Panc1 (cell line): ENCODE results near the gene HHLA2. TPM values are rescaled to one million over a fixed set of nuclear protein-coding genes. Genes with fewer than 3 reads are reported as not detected.

ENCODE experiments used
- ATAC-seq: fragments of 200-7000 bp; cut with Tn5 transposase; 2 replicates; pipeline ENCODE4 v1.9.1; 2020; ENCODE audit warnings: mild to moderate bottlenecking, moderate library complexity
- BruUV-seq: library from RNA; stranded (reverse); fragments of 400-500 nt; replicated peaks from 2 replicates; lab custom pipeline; 2021; lab: Mats Ljungman, UMichigan
- CTCF ChIA-PET: fragments of 300-600 bp; sonication (Branson Sonifier 250); formaldehyde crosslinking; loops from one replicate; lab custom pipeline; 2022; ENCODE audit warnings: antibody characterized with exemption; lab: Charles Lee
- POLR2A ChIA-PET: fragments of 300-600 bp; sonication (Branson Sonifier 250); formaldehyde crosslinking; loops from one replicate; lab custom pipeline; 2022; ENCODE audit warnings: antibody characterized with exemption; lab: Charles Lee
- DNase-seq: peaks from one replicate; pipeline ENCODE4 v3.0.0-alpha.2; 2010; ENCODE audit warnings: low read depth, low spot score
- H3K27ac ChIP-seq: 2 replicates; pipeline ENCODE4 v1.5.1; 2011; ENCODE audit warnings: mild to moderate bottlenecking, low read length, inconsistent platforms
- H3K27me3 ChIP-seq: fragments of 200-500 bp; sonication (Bioruptor generic); 2 replicates; pipeline ENCODE4 v1.6.0; 2014; ENCODE audit warnings: low read length, inconsistent platforms; ENCODE audit not compliant: control insufficient read depth, insufficient read depth
- H3K36me3 ChIP-seq: fragments of 200-500 bp; sonication (Bioruptor generic); 2 replicates; pipeline ENCODE4 v1.5.1; 2014; ENCODE audit warnings: inconsistent platforms, mild to moderate bottlenecking, low read length, moderate library complexity; ENCODE audit not compliant: control insufficient read depth, insufficient read depth
- H3K4me1 ChIP-seq: 2 replicates; pipeline ENCODE4 v1.5.1; 2011; ENCODE audit warnings: inconsistent platforms, mild to moderate bottlenecking, low read length, moderate library complexity; ENCODE audit not compliant: control insufficient read depth, insufficient read depth
- H3K4me3 ChIP-seq, 2 experiments: 2 replicates each; pipeline ENCODE4 v1.5.1; 2011 to 2012; ENCODE audit warnings: low read depth in 2 of 2, low read length in 2 of 2, mild to moderate bottlenecking in 2 of 2, inconsistent platforms in 1 of 2, moderate library complexity in 1 of 2
- H3K9me3 ChIP-seq: fragments of 200-500 bp; sonication (Bioruptor generic); 2 replicates; pipeline ENCODE4 v1.5.1; 2014; ENCODE audit warnings: low read depth, mild to moderate bottlenecking, inconsistent platforms, low read length, moderate library complexity; ENCODE audit not compliant: control insufficient read depth, insufficient read depth
- CTCF ChIP-seq: fragments of 450-650 bp; IDR thresholded peaks from 2 replicates; pipeline ENCODE4 v1.5.1; 2017; ENCODE audit warnings: mild to moderate bottlenecking
- POLR2AphosphoS5 ChIP-seq: IDR thresholded peaks from 2 replicates; pipeline ENCODE4 v1.6.1; 2012; ENCODE audit warnings: mild to moderate bottlenecking, low read depth, low read length, moderate library complexity
- REST ChIP-seq, 2 experiments: IDR thresholded peaks; 2 replicates each; pipeline ENCODE4 v1.6.1; 2011 to 2012; ENCODE audit warnings: low read depth in 2 of 2, control low read depth in 1 of 2, low read length in 1 of 2, mild to moderate bottlenecking in 1 of 2, moderate library complexity in 1 of 2; ENCODE audit not compliant: insufficient read depth in 1 of 2
- SIN3A ChIP-seq: IDR thresholded peaks from 2 replicates; pipeline ENCODE4 v1.6.1; 2012; ENCODE audit warnings: low read depth, mild to moderate bottlenecking, low read length, moderate library complexity, borderline replicate concordance; ENCODE audit not compliant: insufficient read depth
- TCF7L2 ChIP-seq: IDR thresholded peaks from 2 replicates; pipeline ENCODE4 v1.6.1; 2011; ENCODE audit warnings: mild to moderate bottlenecking, low read depth, low read length, inconsistent platforms
- in situ Hi-C: cut with HindIII; loops from 2 replicates; pipeline ENCODE4 v1.10.0; 2016; ENCODE audit warnings: low sequenced_read_pairs, low pct_unique_long_range_greater_than_20kb
- intact Hi-C: fragments of 100-400 bp; cut with micrococcal nuclease; formaldehyde crosslinking; loops from one replicate; pipeline ENCODE4 v1.10.0; 2022; ENCODE audit not compliant: unreplicated experiment
- total RNA-seq: library from RNA; stranded (reverse); gene quantifications from one replicate; pipeline ENCODE4 v1.2.1, GENCODE V29; 2021; ENCODE audit not compliant: unreplicated experiment

Gene HHLA2
- total RNA-seq, 1 experiment from 2014 or later = not detected

- H3K27ac ChIP-seq = no peak overlapping the region
- BruUV-seq = no TSS peak
- no peak for TF ChIP-seq REST (IDR thresholded peaks at IDR 0.05; ENCODE audit: insufficient read depth in 1 of 2, low read depth in 2 of 2, low read length in 1 of 2)
- TF ChIP-seq TCF7L2 = no peak
- TF ChIP-seq CTCF = no peak
- TF ChIP-seq SIN3A = no peak
- TF ChIP-seq POLR2AphosphoS5 = no peak
- no peaks in the 10 kb centered on the region for H3K27me3 ChIP-seq
- ChIA-PET CTCF (no interaction called here), POLR2A (no interaction called here)
- ATAC-seq = no peak
- intact Hi-C loops (no loop called here), in situ Hi-C loops (no loop called here)
- no peaks in the 10 kb centered on the region for H3K4me1 ChIP-seq
- H3K36me3 ChIP-seq = no peaks in the 10 kb centered on the region
- H3K9me3 ChIP-seq = no peaks in the 10 kb centered on the region
- DNase-seq = no peak
- no peak overlapping the region for H3K4me3 ChIP-seq
Observed at GRCh38 chr3:108359011-108359410, 62.7 kb downstream of the HHLA2 start.

GRCh38 chr3:108376026-108376425, 79.7 kb downstream of the HHLA2 start:
- H3K36me3 ChIP-seq = no peaks in the 10 kb centered on the region
- ChIA-PET POLR2A (no interaction called here), CTCF (no interaction called here)
- no peak for DNase-seq
- no peaks in the 10 kb centered on the region for H3K27me3 ChIP-seq
- no peaks in the 10 kb centered on the region for H3K9me3 ChIP-seq
- H3K27ac ChIP-seq = no peak overlapping the region
- no peak overlapping the region for H3K4me3 ChIP-seq
- H3K4me1 ChIP-seq = no peaks in the 10 kb centered on the region
- no peak for ATAC-seq
- in situ Hi-C loops = no loop called here
- no TSS peak for BruUV-seq
- intact Hi-C loops = no loop called here
- TF ChIP-seq CTCF (no peak), REST (IDR thresholded peaks at IDR 0.05; ENCODE audit: insufficient read depth in 1 of 2, low read depth in 2 of 2, low read length in 1 of 2) (no peak), POLR2AphosphoS5 (no peak), TCF7L2 (no peak), SIN3A (no peak)
